CD14-positive monocyte (primary cell): ENCODE results near the gene ZAR1. TPM values are rescaled to one million over a fixed set of nuclear protein-coding genes. Genes with fewer than 3 reads are reported as not detected.

Source experiments
- DNase-seq, 3 donors: peaks; one replicate each; pipeline ENCODE4 v3.0.0-alpha.2; 2011 to 2022
- H2AFZ ChIP-seq: 2 replicates; pipeline ENCODE4 v1.6.0; 2012; ENCODE audit warnings: mild to moderate bottlenecking, low read depth, low read length, inconsistent platforms; ENCODE audit not compliant: insufficient read depth, poor library complexity, severe bottlenecking
- H3K27ac ChIP-seq, 2 donors: 1 replicate in 1 of 2; 2 replicates in 1 of 2; pipeline ENCODE4 v1.5.1; 2012 to 2013; ENCODE audit warnings: low read length in 2 of 2, control low read depth in 1 of 2, inconsistent platforms in 1 of 2, low read depth in 1 of 2, mild to moderate bottlenecking in 1 of 2
- H3K27me3 ChIP-seq, 2 donors: one replicate each; pipeline versions ENCODE4 v1.6.0 to v1.6.1; 2011 to 2013; ENCODE audit warnings: low read length in 2 of 2; ENCODE audit not compliant: control insufficient read depth in 2 of 2, insufficient read depth in 2 of 2
- H3K36me3 ChIP-seq, 2 donors: replicated peaks in 1 of 2; 1 replicate in 1 of 2; 2 replicates in 1 of 2; pipeline versions ENCODE4 v1.5.1 to v1.6.1; 2012 to 2013; ENCODE audit warnings: low read length in 2 of 2, control low read depth in 1 of 2, inconsistent platforms in 1 of 2, mild to moderate bottlenecking in 1 of 2; ENCODE audit not compliant: insufficient read depth in 2 of 2, control insufficient read depth in 1 of 2
- H3K4me1 ChIP-seq, 2 donors: 1 replicate in 1 of 2; 2 replicates in 1 of 2; pipeline versions ENCODE4 v1.5.1 to v1.6.1; 2012 to 2013; ENCODE audit warnings: low read length in 2 of 2, control low read depth in 1 of 2, inconsistent platforms in 1 of 2, mild to moderate bottlenecking in 1 of 2, moderate library complexity in 1 of 2; ENCODE audit not compliant: insufficient read depth in 2 of 2, control insufficient read depth in 1 of 2
- H3K4me2 ChIP-seq: replicated peaks from 2 replicates; pipeline ENCODE3; 2012; ENCODE audit warnings: low read length, moderate library complexity, mild to moderate bottlenecking; ENCODE audit not compliant: poor library complexity, severe bottlenecking; ENCODE audit errors: extremely low read depth
- H3K4me3 ChIP-seq, 3 experiments: fragments of 200-600 bp in 1 of 3; sonication (generic) in 1 of 3; replicated peaks in 1 of 3; 1 replicate in 2 of 3; 2 replicates in 1 of 3; pipeline ENCODE4 v1.5.1; 2011 to 2013; ENCODE audit warnings: low read length in 3 of 3, mild to moderate bottlenecking in 3 of 3, control low read depth in 2 of 3, low read depth in 2 of 3, inconsistent platforms in 1 of 3, moderate library complexity in 1 of 3
- H3K79me2 ChIP-seq: 2 replicates; pipeline ENCODE4 v1.6.0; 2012; ENCODE audit warnings: mild to moderate bottlenecking, control low read depth, inconsistent platforms, low read length, moderate library complexity; ENCODE audit not compliant: insufficient read depth
- H3K9ac ChIP-seq: 2 replicates; pipeline ENCODE4 v1.6.0; 2017; ENCODE audit warnings: low read length, mild to moderate bottlenecking; ENCODE audit not compliant: insufficient read depth, poor library complexity, severe bottlenecking
- H3K9me3 ChIP-seq, 2 donors: replicated peaks in 1 of 2; 1 replicate in 1 of 2; 2 replicates in 1 of 2; pipeline versions ENCODE4 v1.5.1 to v1.6.1; 2012 to 2013; ENCODE audit warnings: low read length in 2 of 2, control low read depth in 1 of 2; ENCODE audit not compliant: control insufficient read depth in 1 of 2, insufficient read depth in 1 of 2
- H4K20me1 ChIP-seq: 2 replicates; pipeline ENCODE4 v1.6.0; 2012; ENCODE audit warnings: mild to moderate bottlenecking, low read length, control low read depth, moderate library complexity; ENCODE audit not compliant: insufficient read depth
- H3K27ac Mint-ChIP-seq, 7 donors: one replicate each; pipeline ENCODE4 v1.8.0; 2020; ENCODE audit warnings: mild to moderate bottlenecking in 7 of 7, mixed read lengths in 7 of 7, moderate library complexity in 6 of 7, inconsistent platforms in 2 of 7
- H3K27me3 Mint-ChIP-seq, 3 donors: one replicate each; pipeline ENCODE4 v1.8.0; 2021 to 2022; ENCODE audit warnings: low read depth in 3 of 3, mild to moderate bottlenecking in 3 of 3, mixed read lengths in 3 of 3, moderate library complexity in 3 of 3, inconsistent platforms in 1 of 3
- H3K36me3 Mint-ChIP-seq, 2 donors: one replicate each; pipeline ENCODE4 v1.8.0; 2020; ENCODE audit warnings: mixed read lengths in 2 of 2, inconsistent platforms in 1 of 2, mild to moderate bottlenecking in 1 of 2
- H3K4me1 Mint-ChIP-seq: one replicate; pipeline ENCODE4 v1.8.0; 2020; ENCODE audit warnings: mild to moderate bottlenecking, mixed read lengths
- H3K4me3 Mint-ChIP-seq, 2 donors: one replicate each; pipeline ENCODE4 v1.8.0; 2020; ENCODE audit warnings: mild to moderate bottlenecking in 2 of 2, mixed read lengths in 2 of 2, moderate library complexity in 1 of 2
- H3K9me3 Mint-ChIP-seq, 7 donors: one replicate each; pipeline ENCODE4 v1.8.0; 2020 to 2022; ENCODE audit warnings: mixed read lengths in 7 of 7, mild to moderate bottlenecking in 6 of 7, moderate library complexity in 6 of 7, inconsistent platforms in 2 of 7
- WGBS: methylation state at CpG from one replicate; pipeline ENCODE4 v1.1.5; 2013; ENCODE audit warnings: missing lambda C conversion rate; ENCODE audit not compliant: insufficient coverage; 5-methylcytosine and 5-hydroxymethylcytosine counted together
- intact Hi-C, 2 donors: fragments of 100-400 bp; cut with micrococcal nuclease; formaldehyde crosslinking; loops; one replicate each; pipeline versions ENCODE4 v1.15.0 to v1.15.1; 2023
- polyA plus RNA-seq, 3 donors: library from polyadenylated mRNA; depleted of rRNA in 1 of 3; unstranded in 2 of 3; stranded (reverse) in 1 of 3; fragments of 300-500 nt in 2 of 3; fragments of >200 nt in 1 of 3; fragmentation: Illumina TruSeq in 2 of 3; gene quantifications; 1 replicate in 2 of 3; 2 replicates in 1 of 3; pipeline ENCODE4 v1.2.3, GENCODE V29; 2012 to 2021
- TF ChIP-seq, protein P1 (sequence below): fragments of 200-600 bp; IDR thresholded peaks from one replicate; pipeline ENCODE4 v1.8.0; 2022; ENCODE audit warnings: antibody characterized with exemption, mild to moderate bottlenecking

The ZAR1 gene
- polyA plus RNA-seq, 3 donors, result not detected

DNA sequence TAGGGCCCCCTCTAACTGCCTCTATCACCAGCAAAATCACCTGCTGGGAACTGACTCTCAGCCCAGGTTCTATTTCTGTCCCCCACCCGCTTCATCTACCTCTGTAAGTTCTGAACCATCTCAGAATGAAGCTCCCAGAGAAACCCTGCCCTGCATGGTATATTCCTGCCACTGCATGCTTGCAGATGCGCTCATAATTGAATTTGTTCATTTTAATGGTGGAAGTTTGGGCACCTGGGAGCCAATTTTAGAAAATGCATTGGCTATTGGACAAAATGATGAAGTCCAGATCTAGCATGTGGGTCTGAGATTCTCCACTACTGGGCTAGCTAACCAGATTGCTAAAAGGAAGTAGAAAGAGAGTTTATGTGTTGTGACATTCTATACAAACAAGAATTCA, 35.5 kb upstream of the ZAR1 start:
- no peak for DNase-seq
- Histone ChIP-seq H2AFZ (no peak overlapping the region), H3K9ac (no peak overlapping the region), H3K79me2 (no peaks in the 10 kb centered on the region), H3K4me3 (no peak overlapping the region), H3K4me1 (no peaks in the 10 kb centered on the region), H3K27ac (no peak overlapping the region), H3K27me3 (no peaks in the 10 kb centered on the region), H3K9me3 (no peaks in the 10 kb centered on the region), H4K20me1 (no peaks in the 10 kb centered on the region), H3K36me3 (no peaks in the 10 kb centered on the region), H3K4me2 (no peak overlapping the region)
- Mint-ChIP-seq H3K27ac (no peak overlapping the region), H3K27me3 (peaks cover 2 to 5% (median 5%) of the 10 kb centered on the region in 3 donors), H3K4me1 (no peaks in the 10 kb centered on the region), H3K4me3 (no peak overlapping the region), H3K9me3 (peaks cover 2 to 18% (median 5%) of the 10 kb centered on the region in 7 donors), H3K36me3 (no peaks in the 10 kb centered on the region)
- TF ChIP-seq, protein P1, sequence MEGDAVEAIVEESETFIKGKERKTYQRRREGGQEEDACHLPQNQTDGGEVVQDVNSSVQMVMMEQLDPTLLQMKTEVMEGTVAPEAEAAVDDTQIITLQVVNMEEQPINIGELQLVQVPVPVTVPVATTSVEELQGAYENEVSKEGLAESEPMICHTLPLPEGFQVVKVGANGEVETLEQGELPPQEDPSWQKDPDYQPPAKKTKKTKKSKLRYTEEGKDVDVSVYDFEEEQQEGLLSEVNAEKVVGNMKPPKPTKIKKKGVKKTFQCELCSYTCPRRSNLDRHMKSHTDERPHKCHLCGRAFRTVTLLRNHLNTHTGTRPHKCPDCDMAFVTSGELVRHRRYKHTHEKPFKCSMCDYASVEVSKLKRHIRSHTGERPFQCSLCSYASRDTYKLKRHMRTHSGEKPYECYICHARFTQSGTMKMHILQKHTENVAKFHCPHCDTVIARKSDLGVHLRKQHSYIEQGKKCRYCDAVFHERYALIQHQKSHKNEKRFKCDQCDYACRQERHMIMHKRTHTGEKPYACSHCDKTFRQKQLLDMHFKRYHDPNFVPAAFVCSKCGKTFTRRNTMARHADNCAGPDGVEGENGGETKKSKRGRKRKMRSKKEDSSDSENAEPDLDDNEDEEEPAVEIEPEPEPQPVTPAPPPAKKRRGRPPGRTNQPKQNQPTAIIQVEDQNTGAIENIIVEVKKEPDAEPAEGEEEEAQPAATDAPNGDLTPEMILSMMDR, result no peak
- WGBS, result 88% methylated on average over 1 of the region's 2 CpGs
- intact Hi-C loops, result no loop called here

DNA sequence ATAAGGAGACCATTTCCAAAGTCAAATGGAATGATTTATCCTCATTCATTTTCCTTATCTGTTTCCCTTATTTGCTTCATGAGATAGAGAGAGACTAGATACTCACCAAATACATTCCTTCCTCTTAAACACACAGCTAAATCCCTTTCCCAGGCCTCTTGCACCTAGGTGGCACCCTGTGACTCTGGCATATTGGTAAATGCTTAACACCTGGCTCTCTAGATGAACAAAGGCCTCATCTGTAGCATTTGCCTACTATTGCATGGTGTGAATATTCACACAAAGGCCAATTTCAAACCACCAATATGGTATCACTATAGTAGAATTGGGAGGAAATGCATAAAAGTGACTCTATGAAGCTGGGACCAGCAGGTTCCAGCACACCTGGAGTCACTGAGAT, 29.1 kb upstream of the ZAR1 start:
- Histone ChIP-seq H3K36me3 (no peaks in the 10 kb centered on the region), H3K9ac (no peak overlapping the region), H3K4me2 (no peak overlapping the region), H2AFZ (no peak overlapping the region), H3K27ac (no peak overlapping the region), H3K9me3 (no peaks in the 10 kb centered on the region), H3K4me1 (no peaks in the 10 kb centered on the region), H3K27me3 (no peaks in the 10 kb centered on the region), H3K4me3 (no peak overlapping the region), H3K79me2 (no peaks in the 10 kb centered on the region), H4K20me1 (no peaks in the 10 kb centered on the region)
- Mint-ChIP-seq H3K9me3 (peaks cover 0 to 18% (median 5%) of the 10 kb centered on the region in 7 donors), H3K4me1 (no peaks in the 10 kb centered on the region), H3K36me3 (no peaks in the 10 kb centered on the region), H3K4me3 (no peak overlapping the region), H3K27me3 (peaks cover 1 to 6% (median 2%) of the 10 kb centered on the region in 3 donors), H3K27ac (no peak overlapping the region)
- DNase-seq, result no peak
- TF ChIP-seq, protein P1, result no peak
- intact Hi-C loops, result no loop called here
